GM12891 (cell line): ENCODE measurements around the gene OR5M3.

Experiments used
- PAX5 ChIP-seq: IDR thresholded peaks from 2 replicates; pipeline ENCODE4 v1.6.1; 2011; ENCODE audit warnings: low read length, moderate library complexity, mild to moderate bottlenecking; ENCODE audit not compliant: insufficient read depth, severe bottlenecking
- POLR2A ChIP-seq: IDR thresholded peaks from 2 replicates; pipeline ENCODE4 v1.6.1; 2011; ENCODE audit warnings: low read depth, low read length, control low read depth
- POLR2AphosphoS5 ChIP-seq: IDR thresholded peaks from 2 replicates; pipeline ENCODE4 v1.6.1; 2011; ENCODE audit warnings: low read depth, low read length, control low read depth
- POU2F2 ChIP-seq: IDR thresholded peaks from 2 replicates; pipeline ENCODE4 v1.6.1; 2011; ENCODE audit warnings: low read depth, mild to moderate bottlenecking, control low read depth, low read length, moderate library complexity
- SPI1 ChIP-seq: IDR thresholded peaks from 2 replicates; pipeline ENCODE4 v1.6.1; 2011; ENCODE audit warnings: low read depth, low read length, control low read depth
- TAF1 ChIP-seq: IDR thresholded peaks from 2 replicates; pipeline ENCODE4 v1.6.1; 2011; ENCODE audit warnings: low read depth, low read length, control low read depth

DNA sequence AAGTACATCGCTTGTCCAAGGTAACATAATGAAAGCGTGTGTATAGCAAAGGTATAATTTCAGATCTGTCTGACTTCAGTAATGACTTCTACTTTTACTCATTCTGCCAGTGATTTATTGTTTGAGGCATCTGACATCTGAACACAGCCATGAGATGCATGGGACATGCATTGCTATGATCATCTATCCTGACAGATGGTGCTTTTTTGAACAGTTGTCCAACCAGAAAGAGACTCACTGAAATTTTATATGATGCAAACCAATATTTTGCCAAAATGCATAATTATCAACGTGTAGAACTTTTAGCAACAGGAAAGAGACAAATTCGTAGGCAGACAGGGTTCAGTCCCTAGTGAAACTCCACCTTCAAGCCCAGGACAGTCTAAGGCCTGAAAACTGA lies 19.6 kb downstream of the OR5M3 start:
- TF ChIP-seq POLR2A (no peak), POLR2AphosphoS5 (no peak), TAF1 (no peak), PAX5 (no peak), SPI1 (no peak), POU2F2 (no peak)
